NCI-H2227 (cell line): ENCODE results near the gene SBSN.

Source experiments
- DNase-seq: peaks from one replicate; lab custom pipeline; 2025; ENCODE audit not compliant: unreplicated experiment; lab: John Stamatoyannopoulos, UW

Gene SBSN

DNA sequence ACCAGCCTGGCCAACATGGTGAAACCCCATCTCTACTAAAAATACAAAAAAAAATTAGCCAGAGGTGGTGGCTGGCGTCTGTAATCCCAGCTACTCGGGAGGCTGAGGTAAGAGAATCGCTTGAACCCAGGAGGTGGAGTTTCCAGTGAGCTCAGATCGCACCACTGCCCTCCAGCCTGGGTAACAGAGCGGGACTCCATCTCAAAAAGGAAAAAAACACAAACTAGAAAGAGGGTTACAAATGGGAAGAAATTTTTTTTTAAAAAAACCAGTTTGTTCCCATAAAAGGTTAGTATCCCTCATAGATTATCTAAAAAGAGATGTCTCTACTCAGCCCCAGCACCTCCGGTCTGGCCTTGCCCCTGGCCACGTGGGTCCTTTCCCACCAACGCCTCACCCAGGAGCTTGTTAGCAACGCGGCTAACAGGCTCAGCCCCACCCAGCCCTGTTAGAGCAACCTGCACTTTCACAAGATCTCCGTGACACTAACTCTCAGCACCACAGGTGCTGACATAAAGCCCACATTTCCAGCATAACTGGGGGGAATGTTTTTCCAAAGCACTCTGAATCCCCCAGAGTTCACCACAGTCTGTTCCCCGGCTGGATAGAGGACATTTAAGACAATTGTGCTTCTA, 19.0 kb downstream of the SBSN start:
- DNase-seq = peak; percentile 77

DNA sequence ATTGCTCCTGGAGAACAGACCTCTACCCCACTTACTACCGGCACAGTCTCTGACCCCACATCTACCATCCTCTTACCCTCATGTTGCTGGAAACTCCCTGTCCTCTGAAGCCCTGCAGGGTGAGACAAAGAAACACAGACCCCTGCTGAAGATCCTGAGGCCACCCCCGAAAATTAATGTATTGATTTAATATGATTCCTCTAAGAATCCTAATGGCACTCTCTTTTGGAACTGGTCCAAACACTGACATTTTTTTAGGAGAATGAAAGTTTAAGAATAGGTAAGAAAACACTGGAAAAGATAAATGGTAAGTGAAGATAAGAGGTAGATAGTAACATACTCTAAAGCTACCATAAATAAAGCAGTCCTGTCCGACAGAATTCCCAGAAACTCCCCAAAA, 20.0 kb downstream of the SBSN start:
- DNase-seq = no peak

GRCh38 chr19:35507561-35507960, 20.6 kb downstream of the SBSN start:
- no peak for DNase-seq

GRCh38 chr19:35506011-35506410, 22.1 kb downstream of the SBSN start:
- DNase-seq = no peak

- no peak for DNase-seq
Measured at GRCh38 chr19:35502751-35503150, 25.4 kb downstream of the SBSN start.

DNA sequence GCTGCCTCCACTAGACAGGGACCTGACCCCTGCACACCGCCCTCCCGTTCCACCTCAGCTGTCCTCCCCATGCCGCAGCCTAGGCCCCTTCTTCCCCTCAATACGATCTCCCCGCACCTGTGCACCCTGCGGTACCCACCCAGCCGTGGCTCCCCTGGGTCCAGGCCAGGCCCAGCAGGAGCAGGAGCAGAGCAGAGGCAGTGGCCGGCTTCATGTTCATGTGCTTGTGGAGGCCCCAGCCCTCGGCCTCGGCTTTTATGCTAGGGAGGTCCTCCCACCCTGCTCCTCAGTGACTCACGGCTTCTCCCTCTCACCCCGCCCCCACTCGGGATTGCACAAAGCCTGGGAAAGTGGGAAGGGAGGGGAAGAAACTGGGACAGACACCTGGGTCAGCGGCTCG, 26.4 kb downstream of the SBSN start:
- DNase-seq = no peak

DNA sequence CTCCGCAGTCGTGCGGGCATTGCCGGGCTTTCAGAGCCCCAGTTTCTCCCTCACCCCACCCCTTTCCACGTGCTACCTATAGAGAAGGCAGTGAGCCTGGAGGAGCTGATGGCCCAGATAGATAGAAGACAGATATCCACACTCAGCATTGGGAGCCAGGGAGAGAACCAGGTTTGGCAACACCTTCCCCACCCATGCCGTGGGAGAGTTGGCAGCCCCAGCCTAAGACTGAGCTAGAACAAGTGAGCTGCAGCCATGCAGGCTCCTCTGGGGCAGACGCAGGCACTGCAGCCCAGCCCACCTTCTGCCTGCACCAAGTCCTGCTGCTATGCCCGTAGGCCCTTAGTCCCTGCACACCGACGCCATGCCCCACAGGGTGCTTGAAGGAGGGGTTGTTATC, 27.5 kb downstream of the SBSN start:
- DNase-seq = no peak

DNA sequence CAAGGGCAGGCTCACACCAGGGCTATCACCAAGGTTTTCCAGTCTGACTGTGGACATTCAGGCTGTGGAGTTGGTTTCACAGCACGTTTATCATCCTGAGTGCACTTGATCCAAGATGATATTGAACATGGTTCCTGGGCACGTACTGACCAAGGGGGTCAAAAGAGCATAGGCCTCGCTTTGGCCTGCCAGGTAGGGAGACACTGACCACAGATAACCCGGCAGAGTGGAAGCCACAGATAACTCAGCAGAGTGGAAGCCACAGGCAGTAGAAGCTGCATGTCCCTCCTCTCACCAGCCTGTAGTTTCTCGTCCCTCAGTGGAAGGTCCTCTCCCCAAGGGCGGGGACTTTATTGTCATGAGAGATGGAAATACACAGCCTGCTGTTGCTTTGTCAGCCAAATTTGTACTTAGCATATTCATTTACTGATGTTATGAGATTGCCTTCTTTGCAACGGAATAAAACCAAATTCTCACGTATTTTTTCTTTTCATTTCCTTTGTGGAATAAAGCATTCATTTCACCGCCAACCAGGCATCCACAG, 29.1 kb downstream of the SBSN start:
- no peak for DNase-seq

DNA sequence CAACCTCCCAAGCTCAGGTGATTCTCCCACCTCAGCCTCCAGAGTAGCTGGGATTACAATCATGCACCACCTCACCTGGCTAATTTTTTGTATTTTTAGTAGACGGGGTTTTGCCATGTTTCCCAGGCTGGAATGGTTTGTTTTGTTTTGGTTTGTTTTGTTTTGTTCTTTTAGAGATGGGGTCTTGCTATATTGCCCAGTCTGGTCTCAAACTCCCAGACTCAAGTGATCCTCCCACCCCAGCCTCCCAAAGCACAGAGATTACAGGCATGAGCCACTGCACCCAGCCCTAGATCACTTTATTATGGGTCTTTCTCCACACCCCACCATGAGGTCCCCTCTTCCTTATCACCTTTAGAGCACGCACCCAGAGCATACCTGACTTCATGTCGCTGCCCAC, 29.9 kb downstream of the SBSN start:
- no peak for DNase-seq

DNA sequence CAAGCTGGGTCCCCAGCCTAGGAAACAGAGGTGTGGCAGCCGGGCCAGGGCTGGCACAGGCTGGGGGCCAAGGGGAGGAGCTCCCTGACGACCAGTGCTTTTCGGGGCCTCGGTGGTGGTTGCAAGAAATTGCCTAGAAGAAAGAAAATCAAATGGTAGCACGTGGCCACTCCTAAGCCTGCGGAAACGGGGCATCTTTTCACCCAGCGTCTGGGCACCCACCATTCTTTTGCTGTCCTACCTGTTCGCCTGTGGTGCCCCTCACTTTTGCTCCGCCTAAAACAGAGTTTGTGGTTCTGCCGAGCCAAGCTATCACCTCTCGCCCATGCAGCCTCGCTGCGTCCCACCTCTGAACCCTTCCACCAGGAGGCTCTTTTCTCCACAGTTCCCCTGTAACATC, 30.7 kb downstream of the SBSN start:
- no peak for DNase-seq

DNA sequence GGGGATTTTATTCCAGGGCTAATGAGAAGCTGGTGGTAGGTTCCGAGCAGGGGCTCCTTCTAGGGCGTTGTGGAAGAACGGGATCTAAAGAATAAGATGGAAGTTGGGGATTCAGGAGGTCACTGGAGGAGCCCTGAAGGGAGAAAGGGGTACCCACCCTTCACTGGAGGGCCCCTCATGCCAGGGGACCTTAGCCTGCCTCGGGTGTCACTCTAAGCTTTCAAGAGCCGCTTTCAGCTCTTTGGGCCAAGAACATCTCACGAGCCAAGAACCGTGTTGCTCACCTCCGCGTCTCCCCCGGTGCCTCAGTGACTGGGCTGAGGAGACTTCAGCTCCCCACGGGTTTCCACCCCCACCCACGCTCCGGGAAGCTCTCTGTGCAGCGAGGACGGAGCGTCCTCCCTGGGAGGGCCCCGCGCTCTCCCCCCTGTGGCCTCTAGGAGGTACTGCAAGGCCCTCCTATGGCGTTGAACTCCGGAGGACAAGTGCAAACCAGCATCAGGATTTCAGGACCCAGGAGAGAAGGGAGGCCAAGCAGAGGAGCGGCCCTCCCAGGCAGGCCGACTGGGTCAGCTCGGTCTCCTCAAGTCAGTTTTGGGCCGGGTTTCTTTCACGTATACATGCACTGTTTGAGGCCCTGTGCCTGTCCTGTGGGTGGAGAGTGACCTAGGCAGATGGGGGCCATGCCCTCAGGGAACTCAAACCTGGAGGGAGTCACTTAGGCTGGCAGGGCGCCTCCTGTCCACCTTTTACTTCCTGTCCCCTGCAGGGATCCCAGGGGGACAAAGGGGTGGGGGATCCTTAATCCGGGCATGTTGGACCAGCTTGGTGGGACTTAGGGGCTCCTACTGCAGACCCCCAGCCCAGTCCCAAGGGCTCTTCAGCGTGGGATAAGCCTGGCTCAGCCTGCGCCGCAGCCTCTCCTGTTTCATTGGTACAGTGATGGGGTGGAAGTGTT, 32.7 kb downstream of the SBSN start:
- peak; percentile 95 for DNase-seq

GRCh38 chr19:35493971-35494370, 34.1 kb downstream of the SBSN start:
- no peak for DNase-seq

DNA sequence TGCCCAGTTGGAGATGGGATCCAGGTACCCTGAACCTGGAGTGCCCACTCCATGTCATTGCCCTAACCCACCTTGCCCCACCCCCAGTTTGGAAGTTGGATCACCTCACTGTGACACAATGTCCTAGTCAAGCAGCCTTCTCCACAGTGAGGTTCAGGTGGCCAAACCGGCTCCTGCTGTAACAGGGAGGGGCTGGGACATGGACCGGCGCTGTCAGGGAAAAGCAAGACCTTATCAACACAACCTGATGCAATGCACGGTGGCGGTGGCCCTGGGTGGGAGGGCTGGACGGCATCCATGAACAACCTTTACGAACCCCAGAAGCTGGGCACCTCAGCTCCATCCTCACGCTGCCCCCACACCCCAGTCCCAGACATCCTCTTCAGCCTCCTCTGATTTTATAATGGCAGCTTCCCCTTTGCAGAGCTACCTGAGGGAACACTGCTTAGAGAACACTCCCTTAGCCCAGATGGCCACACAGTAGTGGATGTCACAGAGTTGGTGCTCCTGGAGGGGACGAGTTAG, 36.2 kb downstream of the SBSN start:
- no peak for DNase-seq

GRCh38 chr19:35490364-35490763, 37.7 kb downstream of the SBSN start, which contains the start of gene KRTDAP:
KRTDAP (minus strand) TSS chr19:35490464; CDS start chr19:35490442, 22 bp downstream.
- no peak for DNase-seq

- DNase-seq = no peak
Measured at GRCh38 chr19:35488677-35489076, 39.4 kb downstream of the SBSN start.

GRCh38 chr19:35487656-35488182, 40.4 kb downstream of the SBSN start:
- no peak for DNase-seq

- DNase-seq = no peak
Measured at GRCh38 chr19:35486268-35486708, 41.8 kb downstream of the SBSN start.

DNA sequence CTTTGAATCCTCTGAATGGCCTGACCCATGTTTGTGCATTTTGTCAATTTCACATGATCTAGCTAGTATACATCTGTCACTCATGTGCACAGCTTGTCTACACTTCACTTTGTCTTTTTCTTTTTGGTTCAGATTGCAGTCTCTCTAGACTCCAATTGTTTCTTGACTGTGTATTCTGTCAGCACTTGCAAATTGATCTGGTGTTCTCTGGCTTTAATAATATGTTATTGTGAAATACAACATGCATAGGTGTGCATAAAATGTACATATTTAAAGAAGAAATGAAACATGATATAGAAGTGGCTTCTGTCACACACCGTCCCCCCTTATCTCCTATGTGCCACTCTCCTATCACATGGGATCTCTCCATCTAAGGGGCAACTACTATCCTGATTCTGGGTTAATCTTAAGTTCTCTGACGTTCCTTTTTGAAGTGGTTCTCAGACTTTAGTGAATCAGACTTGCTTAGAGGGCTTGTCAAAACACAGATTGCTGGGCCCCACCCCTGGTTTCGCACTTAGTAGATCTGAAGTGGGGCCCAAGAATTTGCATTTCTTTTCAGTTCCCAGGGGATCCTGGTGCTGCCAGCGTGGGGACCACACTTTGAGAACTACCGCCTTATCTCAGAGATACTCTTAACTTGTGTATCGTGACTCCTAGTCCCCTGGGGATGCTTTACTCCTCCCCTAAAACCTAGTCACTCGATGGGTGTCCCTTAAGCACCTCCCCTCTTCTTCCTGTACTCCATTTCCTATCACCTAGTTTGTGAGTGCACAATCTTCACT, 43.7 kb downstream of the SBSN start:
- no peak for DNase-seq

DNA sequence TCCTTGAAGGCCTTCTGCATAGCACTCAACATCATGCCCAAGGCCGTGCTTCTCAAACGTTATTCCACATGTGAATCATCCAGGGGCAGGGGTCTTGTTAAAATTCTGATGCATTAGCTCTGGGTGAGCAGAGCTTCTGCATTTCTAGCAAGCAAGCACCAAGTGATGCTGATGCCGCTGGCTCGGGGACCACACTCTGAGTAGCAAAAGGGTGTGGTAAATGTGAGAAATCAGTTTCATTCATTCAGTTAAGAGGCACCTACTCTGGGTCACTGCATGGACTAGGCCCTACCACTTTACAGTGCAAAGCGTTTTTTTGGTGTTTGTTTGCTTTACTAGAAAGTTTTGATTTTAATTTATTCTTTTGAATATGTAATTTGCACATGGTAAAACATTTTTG, 45.0 kb downstream of the SBSN start:
- DNase-seq = no peak

DNA sequence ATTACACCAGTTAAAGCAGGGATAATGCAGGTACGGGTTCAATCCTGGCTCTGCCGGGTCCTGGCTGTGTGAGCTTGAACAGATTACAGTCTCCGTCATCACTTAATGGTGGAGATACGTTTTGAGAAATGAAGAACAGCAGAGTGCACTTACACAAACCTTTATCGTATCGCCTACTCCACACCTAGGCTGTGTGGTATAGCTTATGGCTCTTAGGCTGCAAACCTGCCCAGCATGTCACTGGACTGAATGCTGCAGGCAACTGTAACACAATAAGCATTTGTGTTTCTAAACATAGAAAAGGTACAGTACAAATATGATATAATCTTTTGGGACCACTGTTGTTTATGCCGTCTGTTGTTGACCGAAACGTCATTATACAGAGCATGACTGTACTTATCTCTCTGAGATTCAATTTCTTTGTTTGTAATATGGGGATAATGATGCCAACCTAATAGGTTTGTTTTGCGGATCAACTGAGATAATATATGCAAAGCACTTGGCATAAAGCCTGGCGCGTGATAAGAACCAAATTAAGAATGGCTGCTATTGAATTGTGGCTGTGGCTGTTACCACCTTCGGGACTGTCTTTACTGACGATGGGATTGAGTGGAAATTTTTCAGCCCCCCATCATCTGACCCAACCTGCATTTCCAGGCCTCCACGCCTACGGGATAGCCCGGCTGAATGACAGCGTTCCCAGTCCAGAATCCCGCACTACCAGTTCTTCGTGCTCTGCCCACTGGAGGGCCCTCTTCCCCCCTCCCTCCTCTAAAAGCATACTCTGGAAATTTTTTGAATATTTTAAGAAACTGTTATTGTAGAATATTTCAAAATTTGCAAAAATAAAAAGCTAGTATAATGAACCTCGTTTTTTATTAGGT, 49.1 kb downstream of the SBSN start:
- no peak for DNase-seq
